Mesothelial cell of epicardium (in vitro differentiated cells): ENCODE measurements around the gene STEAP4. TPM values are rescaled to one million over a fixed set of nuclear protein-coding genes. Genes with fewer than 3 reads are reported as not detected.

Source experiments
- DNase-seq, 2 experiments: peaks; one replicate each; pipeline ENCODE4 v3.0.0; 2021; ENCODE audit warnings: low spot score in 2 of 2; ENCODE audit not compliant: unreplicated experiment in 2 of 2
- H3K27ac Mint-ChIP-seq: 2 replicates; pipeline ENCODE4 v1.8.0; 2021; ENCODE audit warnings: mixed read lengths
- H3K27me3 Mint-ChIP-seq: 2 replicates; pipeline ENCODE4 v1.8.0; 2021; ENCODE audit warnings: low read depth, mixed read lengths
- H3K36me3 Mint-ChIP-seq: 2 replicates; pipeline ENCODE4 v1.8.0; 2021; ENCODE audit warnings: mixed read lengths
- H3K4me1 Mint-ChIP-seq: 2 replicates; pipeline ENCODE4 v1.8.0; 2021; ENCODE audit warnings: mixed read lengths
- H3K4me3 Mint-ChIP-seq: 2 replicates; pipeline ENCODE4 v1.8.0; 2021; ENCODE audit warnings: mild to moderate bottlenecking, moderate library complexity, mixed read lengths
- H3K9me3 Mint-ChIP-seq: 2 replicates; pipeline ENCODE4 v1.8.0; 2021; ENCODE audit warnings: mixed read lengths
- CTCF ChIP-seq: fragments of 200-600 bp; sonication (generic); IDR thresholded peaks from one replicate; pipeline ENCODE4 v1.5.0; 2021; ENCODE audit warnings: antibody characterized with exemption; ENCODE audit not compliant: unreplicated experiment
- total RNA-seq: library from RNA; stranded (reverse); gene quantifications from 3 replicates; pipeline ENCODE4 v1.2.1, GENCODE V29; 2021

The STEAP4 gene
- total RNA-seq, 1 donor from 2014 or later: 0.18 TPM

GRCh38 chr7:88307412-88307811 is 718 bp upstream of the STEAP4 start:
- no peak for DNase-seq
- no peaks in the 10 kb centered on the region for H3K36me3 Mint-ChIP-seq
- H3K4me3 Mint-ChIP-seq: no peak overlapping the region
- H3K27me3 Mint-ChIP-seq: peaks cover 34% of the 10 kb centered on the region
- no peaks in the 10 kb centered on the region for H3K9me3 Mint-ChIP-seq
- H3K27ac Mint-ChIP-seq: no peak overlapping the region
- H3K4me1 Mint-ChIP-seq: peaks cover 9% of the 10 kb centered on the region
- TF ChIP-seq CTCF: no peak

- no peak for DNase-seq
- H3K27ac Mint-ChIP-seq: no peak overlapping the region
- TF ChIP-seq CTCF: no peak
- peaks cover 9% of the 10 kb centered on the region for H3K4me1 Mint-ChIP-seq
- H3K27me3 Mint-ChIP-seq: peaks cover 34% of the 10 kb centered on the region
- no peaks in the 10 kb centered on the region for H3K36me3 Mint-ChIP-seq
- H3K4me3 Mint-ChIP-seq: no peak overlapping the region
- no peaks in the 10 kb centered on the region for H3K9me3 Mint-ChIP-seq
These were observed 1.6 kb downstream of the STEAP4 start for GRCh38 chr7:88305044-88305443.

- DNase-seq: no peak
- Mint-ChIP-seq H3K36me3 (no peaks in the 10 kb centered on the region), H3K4me3 (no peak overlapping the region), H3K9me3 (no peaks in the 10 kb centered on the region), H3K27ac (no peak overlapping the region), H3K4me1 (peaks cover 8% of the 10 kb centered on the region), H3K27me3 (peaks cover 28% of the 10 kb centered on the region)
- TF ChIP-seq CTCF: no peak
These were observed 4.2 kb downstream of the STEAP4 start for GRCh38 chr7:88302486-88302885.

GRCh38 chr7:88301924-88302323 is 4.8 kb downstream of the STEAP4 start:
- H3K27ac Mint-ChIP-seq: no peak overlapping the region
- no peak for TF ChIP-seq CTCF
- H3K36me3 Mint-ChIP-seq: no peaks in the 10 kb centered on the region
- no peak for DNase-seq
- H3K27me3 Mint-ChIP-seq: peaks cover 22% of the 10 kb centered on the region
- H3K9me3 Mint-ChIP-seq: no peaks in the 10 kb centered on the region
- peaks cover 5% of the 10 kb centered on the region for H3K4me1 Mint-ChIP-seq
- H3K4me3 Mint-ChIP-seq: no peak overlapping the region

GRCh38 chr7:88300401-88300945 is 6.2 kb downstream of the STEAP4 start:
- H3K9me3 Mint-ChIP-seq: no peaks in the 10 kb centered on the region

More at GRCh38 chr7:88300401-88300945, 6.2 kb downstream of the STEAP4 start:
- H3K27me3 Mint-ChIP-seq: peaks cover 7% of the 10 kb centered on the region
- no peaks in the 10 kb centered on the region for H3K36me3 Mint-ChIP-seq
- no peak overlapping the region for H3K27ac Mint-ChIP-seq
- no peak overlapping the region for H3K4me3 Mint-ChIP-seq
- H3K4me1 Mint-ChIP-seq: peaks cover 1% of the 10 kb centered on the region
- DNase-seq: no peak
- TF ChIP-seq CTCF: no peak
